Measurements from ENCODE around the gene LIN37. TPM values are rescaled to one million over a fixed set of nuclear protein-coding genes. Genes with fewer than 3 reads are reported as not detected.

LIN37 gene
- total and polyA plus RNA-seq, 9 of the 15 experiments (the other 6 are each of a cell fraction or from before 2014, with no cell fraction given) = 1.2 to 12.5 (median 8.6) TPM

- TF ChIP-seq POLR2G (IDR thresholded peaks at IDR 0.05; ENCODE audit: low read depth, low read length) = peak; percentile 59
- TF ChIP-seq RBFOX2 (IDR thresholded peaks at IDR 0.05; ENCODE audit: low read depth, low read length) = 0 out of 2 replicates have a peak, but pooled peaks have one; percentile 37
- TF ChIP-seq NFXL1 (CRISPR knock-in tag; IDR thresholded peaks at IDR 0.05) = no peak
- no peak for TF ChIP-seq MCM3 (IDR thresholded peaks at IDR 0.05)
- BruUV-seq (replicated peaks) = no TSS peak
- Histone ChIP-seq H3K79me2 (ENCODE audit: control insufficient read depth, insufficient read depth, low read length) (no peaks in the 10 kb centered on the region), H3K9ac (ENCODE audit: insufficient read depth in 1 of 2, low read depth in 2 of 2, low read length in 2 of 2) (0 out of 4 replicates have a peak overlapping the region, but pooled peaks of 1 of the 2 experiments have one; percentile 26), H3K4me1 (replicated peaks in 1 of 2; ENCODE audit: control insufficient read depth in 2 of 2, insufficient read depth in 2 of 2, low read length in 2 of 2) (peaks cover 0 to 19% of the 10 kb centered on the region in 2 experiments; a peak in 2 of 5 replicates), H3K36me3 (ENCODE audit: control insufficient read depth, insufficient read depth, low read length) (peaks cover 35% of the 10 kb centered on the region; the same call in 1 of the 3 replicates), H3K4me2 (ENCODE audit: insufficient read depth, low read length) (no peak overlapping the region), H3K4me3 (no peak overlapping the region), H2AFZ (ENCODE audit: low read depth, low read length) (no peak overlapping the region), H3K9me3 (replicated peaks; ENCODE audit: control insufficient read depth, insufficient read depth, low read depth, low read length) (no peaks in the 10 kb centered on the region), H3K27ac (ENCODE audit: extremely low read depth, low read depth, low read length) (no peak overlapping the region), H4K20me1 (replicated peaks; ENCODE audit: control insufficient read depth, insufficient read depth, low read length) (no peaks in the 10 kb centered on the region), H3K27me3 (ENCODE audit: control insufficient read depth in 2 of 2, insufficient read depth in 2 of 2, low read length in 2 of 2) (no peaks in the 10 kb centered on the region), H3K9me1 (ENCODE audit: control insufficient read depth, insufficient read depth, low read length) (no peaks in the 10 kb centered on the region)
- intact Hi-C loops (cut with micrococcal nuclease) = no loop called here
- peak in 1 of 4 experiments; percentile 8 for DNase-seq (ENCODE audit: extremely low read depth in 1 of 4, low spot score in 3 of 4)
- CTCF ChIA-PET (ENCODE audit: low intra/inter-chr PET ratio) = no interaction called here
- peak; percentile 40 for ATAC-seq
- 85% methylated on average over 14 of the region's 34 CpGs for WGBS (ENCODE audit: insufficient coverage, low coverage, missing lambda C conversion rate)
- POLR2A ChIA-PET = interaction anchor here (0.6 to 1.2 kb wide), 4 partner anchors 10 to 52 kb away, joined by 3 read pairs; partner anchors contain the start of gene PROSER3
- no peak for FAIRE-seq
- in situ Hi-C loops (cut with MboI) = no loop called here
These were observed 19.1 kb downstream of the LIN37 start for GRCh38 chr19:35767288-35768081.

DNA sequence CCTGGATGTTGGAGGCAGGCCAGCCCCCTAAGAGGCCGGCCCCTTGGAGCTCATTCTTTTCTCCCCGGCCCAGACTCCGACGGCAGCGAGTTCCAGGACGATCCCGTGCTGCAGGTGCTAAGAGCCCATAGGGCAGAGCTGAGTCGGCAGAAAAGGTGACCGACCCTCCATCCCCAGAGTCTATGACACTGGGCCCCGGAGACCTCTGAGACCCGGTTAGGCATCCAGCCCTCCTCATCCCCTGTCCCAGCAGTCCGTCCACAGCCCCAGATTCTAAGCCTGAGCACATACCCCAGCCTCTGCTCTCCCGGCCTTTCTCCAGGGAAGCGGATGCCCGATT, 19.7 kb downstream of the LIN37 start:
- no peaks in the 10 kb centered on the region for H3K9me3 ChIP-seq (replicated peaks; ENCODE audit: control insufficient read depth, insufficient read depth, low read depth, low read length)
- peaks cover 0 to 19% of the 10 kb centered on the region in 2 experiments; a peak in 2 of 5 replicates for H3K4me1 ChIP-seq (replicated peaks in 1 of 2; ENCODE audit: control insufficient read depth in 2 of 2, insufficient read depth in 2 of 2, low read length in 2 of 2)
- DNase-seq (ENCODE audit: extremely low read depth in 1 of 4, low spot score in 3 of 4) (no peak), ATAC-seq (no peak), FAIRE-seq (no peak)
- H3K9ac ChIP-seq (ENCODE audit: insufficient read depth in 1 of 2, low read depth in 2 of 2, low read length in 2 of 2) = peak overlapping the region in 1 of 2 experiments; percentile 45; a peak in 1 of 4 replicates
- no peak overlapping the region for H3K27ac ChIP-seq (ENCODE audit: extremely low read depth, low read depth, low read length)
- H3K36me3 ChIP-seq (ENCODE audit: control insufficient read depth, insufficient read depth, low read length) = peaks cover 35% of the 10 kb centered on the region; the same call in 1 of the 3 replicates
- H3K27me3 ChIP-seq (ENCODE audit: control insufficient read depth in 2 of 2, insufficient read depth in 2 of 2, low read length in 2 of 2) = no peaks in the 10 kb centered on the region
- intact Hi-C loops (cut with micrococcal nuclease) (no loop called here), in situ Hi-C loops (cut with MboI) (no loop called here)
- H2AFZ ChIP-seq (ENCODE audit: low read depth, low read length) = no peak overlapping the region
- no peaks in the 10 kb centered on the region; the same call in 1 of the 2 replicates for H4K20me1 ChIP-seq (replicated peaks; ENCODE audit: control insufficient read depth, insufficient read depth, low read length)
- ChIA-PET POLR2A (interaction anchor here (0.6 to 0.7 kb wide), 2 partner anchors 11 to 52 kb away, joined by 3 read pairs; partner anchors contain the start of gene PROSER3), CTCF (ENCODE audit: low intra/inter-chr PET ratio) (no interaction called here)
- H3K79me2 ChIP-seq (ENCODE audit: control insufficient read depth, insufficient read depth, low read length) = no peaks in the 10 kb centered on the region
- H3K4me2 ChIP-seq (ENCODE audit: insufficient read depth, low read length) = no peak overlapping the region
- BruUV-seq (replicated peaks) = no TSS peak
- no peak overlapping the region for H3K4me3 ChIP-seq
- WGBS (ENCODE audit: insufficient coverage, low coverage, missing lambda C conversion rate) = 94% methylated on average over 12 of the region's 15 CpGs
- H3K9me1 ChIP-seq (ENCODE audit: control insufficient read depth, insufficient read depth, low read length) = peaks cover 2% of the 10 kb centered on the region
- TF ChIP-seq, protein P1, sequence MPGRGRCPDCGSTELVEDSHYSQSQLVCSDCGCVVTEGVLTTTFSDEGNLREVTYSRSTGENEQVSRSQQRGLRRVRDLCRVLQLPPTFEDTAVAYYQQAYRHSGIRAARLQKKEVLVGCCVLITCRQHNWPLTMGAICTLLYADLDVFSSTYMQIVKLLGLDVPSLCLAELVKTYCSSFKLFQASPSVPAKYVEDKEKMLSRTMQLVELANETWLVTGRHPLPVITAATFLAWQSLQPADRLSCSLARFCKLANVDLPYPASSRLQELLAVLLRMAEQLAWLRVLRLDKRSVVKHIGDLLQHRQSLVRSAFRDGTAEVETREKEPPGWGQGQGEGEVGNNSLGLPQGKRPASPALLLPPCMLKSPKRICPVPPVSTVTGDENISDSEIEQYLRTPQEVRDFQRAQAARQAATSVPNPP (IDR thresholded peaks at IDR 0.05; ENCODE audit: borderline replicate concordance, insufficient read depth, insufficient read length) = no peak
- TF ChIP-seq MAFG (tag; conservative IDR thresholded peaks at IDR 0.05) (peak; percentile 56), MAFK (IDR thresholded peaks at IDR 0.05; ENCODE audit: low read length) (peak; percentile 63), ZBTB49 (CRISPR knock-in tag; IDR thresholded peaks at IDR 0.05; ENCODE audit: borderline replicate concordance) (no peak)
- TF ChIP-seq, protein P2, sequence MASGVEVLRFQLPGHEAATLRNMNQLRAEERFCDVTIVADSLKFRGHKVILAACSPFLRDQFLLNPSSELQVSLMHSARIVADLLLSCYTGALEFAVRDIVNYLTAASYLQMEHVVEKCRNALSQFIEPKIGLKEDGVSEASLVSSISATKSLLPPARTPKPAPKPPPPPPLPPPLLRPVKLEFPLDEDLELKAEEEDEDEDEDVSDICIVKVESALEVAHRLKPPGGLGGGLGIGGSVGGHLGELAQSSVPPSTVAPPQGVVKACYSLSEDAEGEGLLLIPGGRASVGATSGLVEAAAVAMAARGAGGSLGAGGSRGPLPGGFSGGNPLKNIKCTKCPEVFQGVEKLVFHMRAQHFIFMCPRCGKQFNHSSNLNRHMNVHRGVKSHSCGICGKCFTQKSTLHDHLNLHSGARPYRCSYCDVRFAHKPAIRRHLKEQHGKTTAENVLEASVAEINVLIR (CRISPR knock-in tag; IDR thresholded peaks at IDR 0.05) = no peak

Measured in K562 (cell line).